Kidney epithelial cell (primary cell): ENCODE data around the gene OSGIN1. TPM values are rescaled to one million over a fixed set of nuclear protein-coding genes. Genes with fewer than 3 reads are reported as not detected.

Experiments used
- DNase-seq: peaks from one replicate; pipeline ENCODE4 v3.0.0-alpha.2; 2010; ENCODE audit warnings: low read depth
- H3K27me3 ChIP-seq: 2 replicates; pipeline ENCODE4 v1.6.0; 2011; ENCODE audit warnings: low read length; ENCODE audit not compliant: control insufficient read depth, insufficient read depth
- H3K36me3 ChIP-seq: 2 replicates; pipeline ENCODE4 v1.5.1; 2011; ENCODE audit warnings: low read length; ENCODE audit not compliant: control insufficient read depth, insufficient read depth
- H3K4me3 ChIP-seq: 2 replicates; pipeline ENCODE4 v1.5.1; 2011; ENCODE audit warnings: low read depth, mild to moderate bottlenecking, control low read depth, low read length
- CTCF ChIP-seq: IDR thresholded peaks from 2 replicates; pipeline ENCODE4 v1.5.1; 2011; ENCODE audit warnings: mild to moderate bottlenecking, moderate library complexity, low read length, control low read depth, inconsistent platforms; ENCODE audit not compliant: insufficient read depth, poor library complexity, severe bottlenecking
- total RNA-seq: library from RNA; depleted of rRNA; stranded (reverse); fragments of >200 nt; gene quantifications from 2 replicates; pipeline ENCODE4 v1.2.3, GENCODE V29; 2015

Gene OSGIN1
- total RNA-seq, 1 donor from 2014 or later: 8.0 TPM

DNA sequence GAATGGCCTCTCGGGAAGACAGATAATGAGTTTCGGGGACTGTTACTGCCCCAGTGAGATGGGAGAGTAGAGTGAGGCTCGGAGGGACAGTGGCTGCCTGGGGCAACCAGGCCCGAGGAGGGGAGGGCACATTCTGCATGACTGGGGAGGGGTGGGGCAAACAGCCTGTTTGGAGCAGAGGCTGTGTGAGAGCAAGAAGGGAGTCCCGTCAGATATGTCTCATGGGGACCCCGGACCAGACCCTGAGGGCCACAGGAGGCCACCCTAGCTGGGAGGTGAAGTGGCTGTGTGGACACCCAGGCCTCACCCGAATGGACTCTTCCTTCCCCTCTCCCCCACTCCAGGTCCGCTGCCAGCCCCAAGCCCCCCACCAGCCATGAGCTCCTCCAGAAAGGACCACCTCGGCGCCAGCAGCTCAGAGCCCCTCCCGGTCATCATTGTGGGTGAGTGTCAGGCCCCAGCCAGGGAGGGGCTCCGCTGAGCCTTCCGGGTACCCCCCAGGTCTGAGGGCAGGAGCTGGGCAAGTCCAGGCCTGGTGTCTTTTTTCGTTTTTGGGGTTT lies 4.3 kb downstream of the OSGIN1 start:
- Histone ChIP-seq H3K4me3 (no peak overlapping the region), H3K36me3 (peaks cover 1% of the 10 kb centered on the region), H3K27me3 (no peaks in the 10 kb centered on the region)
- TF ChIP-seq CTCF: no peak
- no peak for DNase-seq

DNA sequence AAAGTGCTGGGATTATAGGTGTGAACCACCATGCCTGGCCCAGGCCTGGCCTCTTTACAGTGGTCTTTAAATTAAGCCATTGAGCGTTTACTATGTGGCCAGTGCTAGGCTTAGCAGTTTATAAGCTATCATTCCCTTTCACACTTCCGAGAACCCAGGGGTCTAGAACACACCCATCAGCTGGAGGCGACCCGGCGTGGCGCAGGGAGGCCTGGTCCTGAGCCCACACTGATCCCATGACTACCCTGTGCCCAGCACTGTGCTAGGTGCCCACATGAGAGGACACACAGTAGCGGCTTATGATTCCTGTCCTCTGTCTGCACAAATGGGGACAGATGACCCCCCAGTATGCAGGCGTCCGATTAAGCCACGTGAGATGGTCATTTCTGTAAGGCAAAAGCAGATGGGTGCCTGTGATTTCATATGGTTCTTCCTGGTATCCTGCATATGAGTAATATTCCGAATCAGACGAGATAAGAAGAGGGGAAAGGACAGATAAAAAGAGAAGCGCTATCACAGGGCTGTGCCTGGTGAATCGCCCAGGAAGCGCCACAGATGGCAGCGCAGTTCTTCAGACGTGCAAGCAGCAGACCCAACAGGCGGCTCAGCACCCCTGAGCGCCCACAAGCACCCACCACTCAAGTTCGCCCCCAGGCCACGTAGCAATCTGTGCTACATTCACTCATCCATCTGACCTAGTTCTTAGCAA lies 5.3 kb downstream of the OSGIN1 start:
- TF ChIP-seq CTCF: no peak
- peaks cover 1% of the 10 kb centered on the region for H3K36me3 ChIP-seq
- DNase-seq: no peak
- H3K27me3 ChIP-seq: no peaks in the 10 kb centered on the region
- H3K4me3 ChIP-seq: no peak overlapping the region

DNA sequence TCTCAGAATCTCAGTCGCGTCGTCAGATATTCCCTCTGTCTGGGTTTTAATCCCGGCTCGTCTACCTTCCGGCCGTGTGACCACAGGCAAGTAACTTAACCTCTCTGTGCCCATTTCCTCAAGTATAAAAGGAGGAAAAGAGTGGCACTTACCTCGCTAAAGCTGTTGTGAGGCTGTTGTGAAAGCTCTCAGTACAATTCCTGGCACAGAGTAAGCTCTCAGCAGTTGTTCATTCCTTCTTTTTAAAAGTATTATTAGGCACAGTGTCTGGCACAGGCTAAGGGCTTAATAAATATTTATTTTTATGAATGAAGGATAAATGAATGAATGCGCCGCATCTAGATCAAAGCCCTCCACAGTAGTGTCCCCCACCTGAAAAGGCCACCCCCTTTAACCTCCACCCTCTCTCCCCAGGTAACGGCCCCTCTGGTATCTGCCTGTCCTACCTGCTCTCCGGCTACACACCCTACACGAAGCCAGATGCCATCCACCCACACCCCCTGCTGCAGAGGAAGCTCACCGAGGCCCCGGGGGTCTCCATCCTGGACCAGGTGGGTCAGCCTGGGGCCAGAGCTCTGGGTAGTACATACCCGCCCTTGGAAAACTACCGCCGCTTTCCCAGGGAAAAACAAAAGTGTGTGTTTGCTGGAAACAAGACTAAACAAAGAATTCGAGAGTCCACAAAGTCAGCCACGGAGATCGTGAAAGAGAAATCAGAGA lies 6.0 kb downstream of the OSGIN1 start:
- no peak for DNase-seq
- Histone ChIP-seq H3K36me3 (peaks cover 1% of the 10 kb centered on the region), H3K4me3 (no peak overlapping the region), H3K27me3 (no peaks in the 10 kb centered on the region)
- TF ChIP-seq CTCF: no peak

DNA sequence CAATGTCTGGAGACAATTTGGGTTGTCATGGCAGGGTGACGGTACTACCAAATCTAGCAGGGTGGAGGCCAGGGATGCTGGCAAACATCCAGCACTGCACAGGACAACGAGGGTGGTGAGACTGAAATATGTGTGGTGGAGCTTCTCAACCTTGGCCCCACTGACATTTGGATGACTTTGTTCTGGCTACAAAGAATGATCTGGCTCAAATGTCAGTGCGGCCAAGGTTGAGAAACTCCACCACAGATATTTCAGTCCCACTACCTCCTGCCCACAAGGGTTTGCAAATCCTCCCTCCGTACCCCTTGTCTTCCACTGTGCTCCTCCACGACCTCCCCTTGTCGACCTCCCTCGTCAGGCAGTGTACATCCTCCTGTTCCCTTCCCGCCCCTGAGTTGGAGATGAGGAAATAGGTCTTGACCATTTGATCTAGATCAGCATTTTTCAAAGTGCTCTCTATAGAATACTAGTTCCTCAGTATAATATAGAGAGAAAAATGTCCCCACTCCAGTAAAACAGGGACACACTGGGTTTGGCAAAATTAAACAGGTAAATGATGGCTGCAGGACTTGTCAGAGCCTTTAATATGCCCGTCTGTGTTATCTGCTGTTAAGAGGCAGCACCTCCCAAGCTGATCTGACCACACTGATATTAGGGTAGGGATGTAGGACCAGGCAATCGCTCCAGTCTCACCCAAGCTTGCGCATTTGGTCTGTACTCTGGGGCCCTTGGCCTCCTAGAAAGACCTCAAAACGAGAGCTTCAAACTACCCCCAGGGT lies 6.8 kb downstream of the OSGIN1 start:
- no peaks in the 10 kb centered on the region for H3K27me3 ChIP-seq
- H3K36me3 ChIP-seq: peaks cover 1% of the 10 kb centered on the region
- no peak overlapping the region for H3K4me3 ChIP-seq
- no peak for DNase-seq
- TF ChIP-seq CTCF: no peak

GRCh38 chr16:83960521-83961249 lies 7.6 kb downstream of the OSGIN1 start:
- Histone ChIP-seq H3K36me3 (peaks cover 1% of the 10 kb centered on the region), H3K27me3 (no peaks in the 10 kb centered on the region), H3K4me3 (no peak overlapping the region)
- TF ChIP-seq CTCF: no peak
- no peak for DNase-seq
